Measurements from ENCODE around the gene DOCK3.
"Not testable (repeated sequence)": the region's sequence is repeated elsewhere in the genome, so short reads cannot be mapped to it uniquely, and the experiment has no call there.

Gene DOCK3

DNA sequence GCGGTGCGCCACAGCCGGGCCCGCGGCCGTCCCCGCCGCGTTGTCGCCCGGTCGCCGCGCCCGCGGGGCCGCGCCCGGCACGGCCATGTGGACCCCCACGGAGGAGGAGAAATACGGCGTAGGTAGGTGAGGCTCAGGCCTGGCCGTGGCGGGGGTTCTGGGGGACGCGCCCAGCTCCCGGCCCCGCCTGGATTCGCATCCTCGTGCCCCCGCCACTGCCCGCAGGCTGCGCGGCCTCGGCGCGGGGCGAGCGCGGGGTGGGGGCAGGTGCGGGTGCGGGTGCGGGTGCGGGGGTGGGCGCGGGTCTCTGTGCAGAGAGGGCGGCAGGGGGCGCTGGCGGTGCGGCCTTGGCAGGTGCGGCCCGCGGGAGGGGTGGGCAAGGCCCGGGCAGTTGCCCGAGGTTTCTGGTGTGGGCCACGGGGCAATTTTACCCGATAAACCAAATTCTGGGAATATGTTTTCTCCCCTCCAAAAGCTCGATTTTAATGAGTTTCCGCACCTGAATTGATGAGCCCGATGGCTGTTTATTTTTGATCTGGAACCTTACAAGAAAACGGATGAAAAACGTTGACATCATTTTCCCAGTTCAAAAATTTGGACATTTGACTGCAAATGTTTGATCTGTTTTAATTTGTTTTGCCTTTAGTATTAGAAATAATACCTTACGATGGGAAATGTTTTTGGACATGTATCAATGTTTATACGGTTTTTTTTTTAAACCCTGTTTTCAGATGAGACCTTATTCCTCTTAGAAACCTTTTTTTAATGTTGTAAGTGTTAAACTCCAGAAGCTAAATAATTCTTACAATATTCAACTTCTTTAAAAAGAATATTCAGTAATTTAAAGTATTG lies 678 bp downstream of the DOCK3 start:
- DNase-seq (ENCODE audit: low read depth) = no peak
- TF ChIP-seq, protein P1, sequence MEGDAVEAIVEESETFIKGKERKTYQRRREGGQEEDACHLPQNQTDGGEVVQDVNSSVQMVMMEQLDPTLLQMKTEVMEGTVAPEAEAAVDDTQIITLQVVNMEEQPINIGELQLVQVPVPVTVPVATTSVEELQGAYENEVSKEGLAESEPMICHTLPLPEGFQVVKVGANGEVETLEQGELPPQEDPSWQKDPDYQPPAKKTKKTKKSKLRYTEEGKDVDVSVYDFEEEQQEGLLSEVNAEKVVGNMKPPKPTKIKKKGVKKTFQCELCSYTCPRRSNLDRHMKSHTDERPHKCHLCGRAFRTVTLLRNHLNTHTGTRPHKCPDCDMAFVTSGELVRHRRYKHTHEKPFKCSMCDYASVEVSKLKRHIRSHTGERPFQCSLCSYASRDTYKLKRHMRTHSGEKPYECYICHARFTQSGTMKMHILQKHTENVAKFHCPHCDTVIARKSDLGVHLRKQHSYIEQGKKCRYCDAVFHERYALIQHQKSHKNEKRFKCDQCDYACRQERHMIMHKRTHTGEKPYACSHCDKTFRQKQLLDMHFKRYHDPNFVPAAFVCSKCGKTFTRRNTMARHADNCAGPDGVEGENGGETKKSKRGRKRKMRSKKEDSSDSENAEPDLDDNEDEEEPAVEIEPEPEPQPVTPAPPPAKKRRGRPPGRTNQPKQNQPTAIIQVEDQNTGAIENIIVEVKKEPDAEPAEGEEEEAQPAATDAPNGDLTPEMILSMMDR (conservative IDR thresholded peaks at IDR 0.05; ENCODE audit: low read depth, low read length) = peak; percentile 45

DNA sequence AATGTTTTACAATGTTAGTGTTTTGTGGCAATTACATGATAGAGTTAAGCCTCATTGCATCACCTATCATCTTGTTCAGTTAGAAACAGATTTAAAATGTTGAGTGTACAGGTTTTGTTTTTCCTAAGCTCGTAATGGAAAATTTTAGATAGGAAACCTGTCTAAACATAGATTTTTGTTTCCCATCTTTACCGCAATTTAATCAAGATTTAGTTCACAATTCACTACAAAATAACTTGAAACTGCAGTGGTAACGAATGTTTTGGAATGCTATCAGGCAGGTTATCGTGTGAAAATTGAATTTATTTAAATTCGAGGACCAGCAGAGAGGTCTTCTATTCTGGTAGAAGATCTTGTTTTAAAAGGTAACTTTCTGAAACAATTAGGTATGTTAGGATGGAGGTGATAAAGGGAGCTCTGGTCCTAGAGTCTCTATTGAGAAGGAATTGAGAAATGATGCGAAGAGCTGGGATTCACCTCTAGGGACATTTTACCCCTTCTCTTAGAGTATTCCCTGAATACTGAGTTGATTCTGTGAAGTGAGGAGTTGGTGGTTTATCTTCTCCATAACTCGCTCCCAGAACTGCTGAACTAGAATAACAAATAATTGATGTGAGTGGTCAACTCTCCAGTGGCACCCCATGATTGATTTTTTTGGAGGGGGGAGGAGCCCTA lies 1.4 kb downstream of the DOCK3 start:
- TF ChIP-seq, protein P1 (conservative IDR thresholded peaks at IDR 0.05; ENCODE audit: low read depth, low read length) = no peak
- no peak overlapping the region for H3K4me3 ChIP-seq (ENCODE audit: low read length)
- no peak for DNase-seq (ENCODE audit: low read depth)

More for the DNA sequence above, 678 bp downstream of the DOCK3 start:
- peak overlapping the region; percentile 45 for H3K4me3 ChIP-seq (ENCODE audit: low read length)

DNA sequence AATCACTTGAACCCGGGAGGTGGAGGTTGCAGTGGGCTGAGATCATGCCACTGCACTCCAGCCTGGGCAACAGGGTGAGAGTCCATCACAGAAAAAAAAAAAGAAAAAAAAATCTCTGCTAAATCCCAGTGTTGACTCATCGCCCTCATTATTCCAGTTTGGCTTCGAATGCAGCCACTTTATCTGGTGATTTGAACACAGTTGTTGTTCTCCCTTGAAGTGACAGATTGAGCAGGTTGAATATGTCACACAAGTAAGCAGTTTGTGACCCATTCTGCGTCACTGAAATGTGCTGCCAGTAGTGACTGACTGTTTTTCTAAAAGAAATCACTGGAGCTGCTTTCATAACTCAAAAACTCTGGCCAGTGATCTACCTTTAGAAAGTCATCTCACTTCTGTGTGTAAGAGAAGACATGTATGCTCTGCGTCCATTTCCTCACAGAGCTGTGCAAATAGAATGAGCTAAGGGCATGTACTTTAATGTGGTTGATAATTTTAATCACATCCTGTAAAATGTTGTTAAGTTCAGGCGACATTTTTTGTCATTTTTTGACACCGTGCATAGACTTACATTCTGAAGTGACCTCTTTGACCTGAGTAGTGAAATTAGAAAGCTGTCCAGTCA lies 12.5 kb downstream of the DOCK3 start:
- peak; percentile 27 for DNase-seq (ENCODE audit: low read depth)
- TF ChIP-seq, protein P1 (conservative IDR thresholded peaks at IDR 0.05; ENCODE audit: low read depth, low read length) = no peak
- no peak overlapping the region for H3K4me3 ChIP-seq (ENCODE audit: low read length)

DNA sequence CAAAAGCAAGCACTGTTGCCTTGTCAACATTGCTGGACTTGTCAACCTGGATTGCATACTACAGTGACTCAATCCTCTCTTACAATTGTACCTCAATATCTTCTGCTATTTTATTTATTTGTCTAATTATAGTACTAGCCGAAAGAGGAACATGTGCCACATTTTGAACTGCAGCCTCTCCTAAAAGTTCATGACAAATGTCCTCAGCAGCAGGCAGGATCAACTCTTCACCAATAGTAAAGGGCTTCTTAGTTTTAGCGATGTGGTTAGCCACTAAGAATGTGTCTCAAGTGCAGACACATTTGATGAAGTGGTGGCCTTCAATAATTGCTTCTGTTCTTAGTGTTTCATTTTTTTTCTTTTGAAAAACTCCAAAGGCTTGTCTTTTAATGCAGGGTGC lies 13.2 kb downstream of the DOCK3 start:
- TF ChIP-seq, protein P1 (conservative IDR thresholded peaks at IDR 0.05; ENCODE audit: low read depth, low read length) = no peak
- DNase-seq (ENCODE audit: low read depth) = no peak
- no peak overlapping the region for H3K4me3 ChIP-seq (ENCODE audit: low read length)

DNA sequence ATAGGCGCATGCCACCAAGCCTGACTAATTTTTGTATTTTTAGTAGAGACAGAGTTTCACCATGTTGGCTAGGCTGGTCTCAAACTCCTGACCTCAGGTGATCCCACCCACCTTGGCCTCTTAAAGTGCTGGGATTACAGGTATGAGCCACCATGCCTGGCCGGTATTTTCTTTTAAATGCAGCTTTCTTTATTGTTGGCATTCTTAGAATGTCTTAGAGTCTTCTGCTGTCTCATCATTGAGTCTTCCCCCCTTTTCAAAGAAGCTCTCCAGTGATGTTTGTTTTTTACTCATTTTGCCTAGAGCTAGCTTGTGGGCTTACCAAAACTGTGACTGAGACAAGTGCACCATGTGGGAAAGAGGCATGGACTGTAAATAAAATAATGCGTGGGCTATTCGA lies 13.9 kb downstream of the DOCK3 start:
- not testable (repeated sequence) for H3K4me3 ChIP-seq (ENCODE audit: low read length); DNase-seq (ENCODE audit: low read depth)

DNA sequence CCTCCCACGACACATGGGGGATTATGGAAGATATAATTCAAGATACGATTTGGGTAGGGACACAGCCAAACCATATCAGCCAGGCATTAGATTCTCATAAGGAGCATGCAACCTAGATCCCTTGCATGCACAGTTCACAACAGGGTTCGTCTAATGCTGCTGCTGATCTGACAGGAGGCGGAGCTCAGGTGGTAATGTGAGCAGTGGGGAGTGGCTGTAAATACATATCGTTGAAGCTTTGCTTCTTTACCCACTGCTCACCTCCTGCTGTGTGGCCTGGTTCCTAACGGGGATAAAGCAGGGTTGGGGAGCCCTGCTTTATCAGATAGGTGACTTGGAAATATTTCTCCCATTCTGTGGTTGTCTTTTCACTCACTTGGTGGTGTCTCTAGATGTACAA lies 14.8 kb downstream of the DOCK3 start:
- H3K4me3 ChIP-seq (ENCODE audit: low read length) = no peak overlapping the region
- TF ChIP-seq, protein P1 (conservative IDR thresholded peaks at IDR 0.05; ENCODE audit: low read depth, low read length) = no peak
- DNase-seq (ENCODE audit: low read depth) = no peak

DNA sequence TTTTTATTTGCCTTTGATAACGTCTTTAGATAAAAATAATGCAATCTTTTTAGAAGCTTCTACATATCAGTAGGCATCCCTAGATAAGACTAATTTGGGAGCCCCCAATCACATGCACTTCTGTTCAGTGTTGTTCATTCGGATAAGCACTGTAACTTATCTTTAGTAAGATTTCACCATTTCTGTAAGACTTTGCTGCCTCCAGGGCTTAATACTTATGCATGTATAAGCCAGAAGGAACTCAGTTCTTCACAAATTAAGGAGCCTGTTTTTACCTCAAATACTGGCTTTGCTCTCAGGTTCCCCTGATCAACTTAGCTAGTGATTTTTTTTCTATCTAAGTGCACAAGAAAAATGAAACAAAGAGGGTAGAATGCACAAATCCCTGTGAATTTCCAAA lies 20.3 kb downstream of the DOCK3 start:
- no peak overlapping the region for H3K4me3 ChIP-seq (ENCODE audit: low read length)
- TF ChIP-seq, protein P1 (conservative IDR thresholded peaks at IDR 0.05; ENCODE audit: low read depth, low read length) = no peak
- DNase-seq (ENCODE audit: low read depth) = no peak
